Measurements from ENCODE around the gene CNIH3. TPM values are rescaled to one million over a fixed set of nuclear protein-coding genes. Genes with fewer than 3 reads are reported as not detected.
"Not testable (repeated sequence)": the region's sequence is repeated elsewhere in the genome, so short reads cannot be mapped to it uniquely, and the experiment has no call there.

Gene CNIH3
- total RNA-seq, 1 experiment from 2014 or later: 3.4 TPM

GRCh38 chr1:224683936-224684335 lies 67.8 kb downstream of the CNIH3 start:
- no peak for TF ChIP-seq CTCF (IDR thresholded peaks at IDR 0.05; ENCODE audit: unreplicated experiment)
- BruUV-seq (replicated peaks): no TSS peak
- Mint-ChIP-seq H3K27ac (ENCODE audit: low read depth, unreplicated experiment) (no peak overlapping the region), H3K4me3 (ENCODE audit: unreplicated experiment) (no peak overlapping the region), H3K4me1 (ENCODE audit: insufficient read depth, unreplicated experiment) (no peaks in the 10 kb centered on the region), H3K9me3 (ENCODE audit: unreplicated experiment) (no peaks in the 10 kb centered on the region), H3K36me3 (ENCODE audit: insufficient read depth, unreplicated experiment) (no peaks in the 10 kb centered on the region), H3K27me3 (ENCODE audit: insufficient read depth, unreplicated experiment) (no peaks in the 10 kb centered on the region)
- POLR2A ChIA-PET: interaction anchor here (0.7 to 1.2 kb wide), 2 partner anchors 20 to 49 kb away, joined by 3 read pairs; no protein-coding TSS in a partner anchor
- DNase-seq (ENCODE audit: unreplicated experiment): no peak
- intact Hi-C loops (cut with micrococcal nuclease): no loop called here
- CTCF ChIA-PET: interaction anchor here (1.1 to 3.0 kb wide), 2 partner anchors 40 to 168 kb away, joined by 5 to 12 read pairs; no protein-coding TSS in a partner anchor

- intact Hi-C loops (cut with micrococcal nuclease): no loop called here
- H3K27ac Mint-ChIP-seq (ENCODE audit: low read depth, unreplicated experiment): no peak overlapping the region
- no peaks in the 10 kb centered on the region for H3K4me1 Mint-ChIP-seq (ENCODE audit: insufficient read depth, unreplicated experiment)
- no peaks in the 10 kb centered on the region for H3K36me3 Mint-ChIP-seq (ENCODE audit: insufficient read depth, unreplicated experiment)
- no TSS peak for BruUV-seq (replicated peaks)
- no peaks in the 10 kb centered on the region for H3K27me3 Mint-ChIP-seq (ENCODE audit: insufficient read depth, unreplicated experiment)
- no peak for TF ChIP-seq CTCF (IDR thresholded peaks at IDR 0.05; ENCODE audit: unreplicated experiment)
- ChIA-PET POLR2A (interaction anchor here (0.6 kb wide), 1 partner anchor 10 kb away, joined by 3 read pairs; no protein-coding TSS in a partner anchor), CTCF (interaction anchor here (0.6 to 3.1 kb wide), 5 partner anchors 16 to 237 kb away, joined by 3 to 18 read pairs (median 7); no protein-coding TSS in a partner anchor)
- H3K9me3 Mint-ChIP-seq (ENCODE audit: unreplicated experiment): no peaks in the 10 kb centered on the region
- no peak overlapping the region for H3K4me3 Mint-ChIP-seq (ENCODE audit: unreplicated experiment)
- DNase-seq (ENCODE audit: unreplicated experiment): no peak
Observed at GRCh38 chr1:224684979-224685425, 68.9 kb downstream of the CNIH3 start.

GRCh38 chr1:224686140-224686539 lies 70.0 kb downstream of the CNIH3 start:
- DNase-seq (ENCODE audit: unreplicated experiment); H3K36me3 Mint-ChIP-seq (ENCODE audit: insufficient read depth, unreplicated experiment); H3K9me3 Mint-ChIP-seq (ENCODE audit: unreplicated experiment); BruUV-seq (replicated peaks); H3K27me3 Mint-ChIP-seq (ENCODE audit: insufficient read depth, unreplicated experiment); H3K4me3 Mint-ChIP-seq (ENCODE audit: unreplicated experiment); H3K4me1 Mint-ChIP-seq (ENCODE audit: insufficient read depth, unreplicated experiment); H3K27ac Mint-ChIP-seq (ENCODE audit: low read depth, unreplicated experiment); intact Hi-C loops (cut with micrococcal nuclease): not testable (repeated sequence)
- POLR2A ChIA-PET: interaction anchor here (2.1 kb wide), 1 partner anchor 7 kb away, joined by 8 read pairs; no protein-coding TSS in a partner anchor
- CTCF ChIA-PET: interaction anchor here (1.1 to 3.1 kb wide), 4 partner anchors 15 to 236 kb away, joined by 4 to 18 read pairs (median 8); no protein-coding TSS in a partner anchor

GRCh38 chr1:224687465-224687864 lies 71.3 kb downstream of the CNIH3 start:
- BruUV-seq (replicated peaks): no TSS peak
- DNase-seq (ENCODE audit: unreplicated experiment): no peak
- no peaks in the 10 kb centered on the region for H3K36me3 Mint-ChIP-seq (ENCODE audit: insufficient read depth, unreplicated experiment)
- CTCF ChIA-PET: interaction anchor here (0.7 to 3.1 kb wide), 5 partner anchors 13 to 172 kb away, joined by 3 to 18 read pairs (median 5); no protein-coding TSS in a partner anchor
- H3K9me3 Mint-ChIP-seq (ENCODE audit: unreplicated experiment): no peaks in the 10 kb centered on the region
- no peak for TF ChIP-seq CTCF (IDR thresholded peaks at IDR 0.05; ENCODE audit: unreplicated experiment)
- no peaks in the 10 kb centered on the region for H3K4me1 Mint-ChIP-seq (ENCODE audit: insufficient read depth, unreplicated experiment)
- H3K27me3 Mint-ChIP-seq (ENCODE audit: insufficient read depth, unreplicated experiment): no peaks in the 10 kb centered on the region
- POLR2A ChIA-PET: interaction anchor here (0.6 to 2.1 kb wide), 2 partner anchors 9 to 236 kb away, joined by 3 to 8 read pairs; no protein-coding TSS in a partner anchor
- H3K4me3 Mint-ChIP-seq (ENCODE audit: unreplicated experiment): no peak overlapping the region
- intact Hi-C loops (cut with micrococcal nuclease): no loop called here
- no peak overlapping the region for H3K27ac Mint-ChIP-seq (ENCODE audit: low read depth, unreplicated experiment)

Data from MCF 10A (cell line).